Measurements from ENCODE around the gene PIH1D2. TPM values are rescaled to one million over a fixed set of nuclear protein-coding genes. Genes with fewer than 3 reads are reported as not detected.
"Not testable (repeated sequence)": the region's sequence is repeated elsewhere in the genome, so short reads cannot be mapped to it uniquely, and the experiment has no call there.

Gene PIH1D2
- total and polyA plus RNA-seq, 10 of the 15 experiments (the other 5 are each of a cell fraction or from before 2014, with no cell fraction given), result 0.51 to 3.0 (median 1.5) TPM

GRCh38 chr11:112026784-112027410 is 46.9 kb downstream of the PIH1D2 start:
- intact Hi-C loops (cut with micrococcal nuclease; ENCODE audit: unreplicated experiment); H3K9me3 ChIP-seq (replicated peaks; ENCODE audit: control insufficient read depth, insufficient read depth, low read length); DNase-seq (ENCODE audit: low read depth, low spot score); CTCF ChIA-PET; BruUV-seq (replicated peaks); H3K36me3 ChIP-seq (ENCODE audit: control insufficient read depth in 2 of 2, insufficient read depth in 2 of 2, low read length in 1 of 2); H4K20me1 ChIP-seq (ENCODE audit: control insufficient read depth, insufficient read depth); H3K27ac ChIP-seq (ENCODE audit: control insufficient read depth, insufficient read depth); H3K4me3 ChIP-seq; RAD21 ChIA-PET (ENCODE audit: unreplicated experiment); in situ Hi-C loops (cut with MboI); SMC1A ChIA-PET (ENCODE audit: uncharacterized antibody, unreplicated experiment); H3K4me2 ChIP-seq (ENCODE audit: control insufficient read depth, insufficient read depth); H3K27me3 ChIP-seq (replicated peaks in 1 of 2; ENCODE audit: control insufficient read depth in 2 of 2, insufficient read depth in 2 of 2, low read length in 1 of 2); H3K4me1 ChIP-seq (ENCODE audit: control insufficient read depth, insufficient read depth, low read length); POLR2A ChIA-PET; H3K9ac ChIP-seq (ENCODE audit: control insufficient read depth, insufficient read depth, low read length); H2AFZ ChIP-seq (ENCODE audit: control insufficient read depth, low read depth, low read length); FAIRE-seq; ATAC-seq: not testable (repeated sequence)
- peaks cover 15% of the 10 kb centered on the region for H3K79me2 ChIP-seq (ENCODE audit: control insufficient read depth, insufficient read depth, low read length)
- 95% methylated on average over 24 of the region's 49 CpGs for WGBS (ENCODE audit: insufficient coverage, insufficient replicate concordance, low lambda C conversion rate, missing lambda C conversion rate)

- Histone ChIP-seq H3K36me3 (ENCODE audit: control insufficient read depth in 2 of 2, insufficient read depth in 2 of 2, low read length in 1 of 2) (peaks cover 0 to 5% of the 10 kb centered on the region in 2 experiments; a peak in 3 of 4 replicates), H2AFZ (ENCODE audit: control insufficient read depth, low read depth, low read length) (peak overlapping the region; percentile 90), H3K9me3 (replicated peaks; ENCODE audit: control insufficient read depth, insufficient read depth, low read length) (no peaks in the 10 kb centered on the region), H3K4me2 (ENCODE audit: control insufficient read depth, insufficient read depth) (peak overlapping the region; percentile 92), H3K4me3 (peak overlapping the region; percentile 74), H3K9ac (ENCODE audit: control insufficient read depth, insufficient read depth, low read length) (peak overlapping the region; percentile 84), H3K4me1 (ENCODE audit: control insufficient read depth, insufficient read depth, low read length) (peaks cover 9% of the 10 kb centered on the region), H3K79me2 (ENCODE audit: control insufficient read depth, insufficient read depth, low read length) (peaks cover 15% of the 10 kb centered on the region), H3K27me3 (replicated peaks in 1 of 2; ENCODE audit: control insufficient read depth in 2 of 2, insufficient read depth in 2 of 2, low read length in 1 of 2) (no peaks in the 10 kb centered on the region), H3K27ac (ENCODE audit: control insufficient read depth, insufficient read depth) (peak overlapping the region; percentile 89), H4K20me1 (ENCODE audit: control insufficient read depth, insufficient read depth) (no peaks in the 10 kb centered on the region)
- ATAC-seq (peak; percentile 9), DNase-seq (ENCODE audit: low read depth, low spot score) (no peak), FAIRE-seq (no peak)
- intact Hi-C loops (cut with micrococcal nuclease; ENCODE audit: unreplicated experiment) (loop anchor here (2.0 kb wide), 1 partner anchor 49 kb away; the partner anchor contains the start of genes NKAPD1 and PIH1D2), in situ Hi-C loops (cut with MboI) (no loop called here)
- POLR2A ChIA-PET, result no interaction called here
- WGBS (ENCODE audit: insufficient coverage, insufficient replicate concordance, low lambda C conversion rate, missing lambda C conversion rate), result 3% methylated on average over 8 of the region's 8 CpGs
- CTCF ChIA-PET, result interaction anchor here (0.7 to 0.8 kb wide), 2 partner anchors 18 to 88 kb away, joined by 3 read pairs; no protein-coding TSS in a partner anchor
- RAD21 ChIA-PET (ENCODE audit: unreplicated experiment), result interaction anchor here (0.6 to 0.9 kb wide), 3 partner anchors 9 to 94 kb away, joined by 3 to 4 read pairs (median 3); no protein-coding TSS in a partner anchor
- SMC1A ChIA-PET (ENCODE audit: uncharacterized antibody, unreplicated experiment), result interaction anchor here (0.9 to 1.4 kb wide), 3 partner anchors 8 to 13 kb away, joined by 3 to 6 read pairs (median 3); no protein-coding TSS in a partner anchor
- no peak for TF ChIP-seq NFIC (IDR thresholded peaks at IDR 0.05; ENCODE audit: low read depth, low read length)
- TF ChIP-seq SRF (IDR thresholded peaks at IDR 0.05; ENCODE audit: low read depth in 2 of 2, low read length in 2 of 2), result no peak
- TF ChIP-seq KAT2A (conservative IDR thresholded peaks at IDR 0.05; ENCODE audit: control insufficient read depth, low read depth, low read length), result no peak
- no peak for TF ChIP-seq HDAC6 (IDR thresholded peaks at IDR 0.05; ENCODE audit: unreplicated experiment)
- no peak for TF ChIP-seq MLLT1 (IDR thresholded peaks at IDR 0.05)
- TF ChIP-seq SREBF2 (IDR thresholded peaks at IDR 0.05; ENCODE audit: low read length), result no peak
- BruUV-seq (replicated peaks), result no TSS peak
Measured at GRCh38 chr11:112025707-112026106, 48.1 kb downstream of the PIH1D2 start.

All from GM12878 (cell line).